CD4-positive, CD25-positive, alpha-beta regulatory T cell (primary cell): ENCODE measurements around the gene KCND3. TPM values are rescaled to one million over a fixed set of nuclear protein-coding genes. Genes with fewer than 3 reads are reported as not detected.

Experiments used
- ATAC-seq, 2 donors: fragments of 150-1000 bp; cut with Tn5 transposase; one replicate each; pipeline ENCODE4 v1.10.0; 2021; ENCODE audit warnings: low read depth in 2 of 2, moderate number of reproducible peaks in 2 of 2, moderate library complexity in 1 of 2
- DNase-seq, 3 donors: peaks; one replicate each; pipeline versions ENCODE4 v3.0.0 to v3.0.0-alpha.2; 2012 to 2022; ENCODE audit warnings: mixed read lengths in 1 of 3
- H3K27ac ChIP-seq: one replicate; pipeline ENCODE4 v1.7.0; 2013; ENCODE audit warnings: mild to moderate bottlenecking, low read length; ENCODE audit not compliant: insufficient read depth, poor library complexity, severe bottlenecking
- H3K27me3 ChIP-seq: one replicate; pipeline ENCODE4 v1.7.0; 2013; ENCODE audit warnings: low read length; ENCODE audit not compliant: control insufficient read depth, insufficient read depth
- H3K36me3 ChIP-seq: one replicate; pipeline ENCODE4 v1.7.0; 2013; ENCODE audit warnings: mild to moderate bottlenecking, low read length, moderate library complexity; ENCODE audit not compliant: control insufficient read depth, insufficient read depth
- H3K4me1 ChIP-seq: 2 replicates; pipeline ENCODE4 v1.7.0; 2013; ENCODE audit warnings: mild to moderate bottlenecking, low read length; ENCODE audit not compliant: insufficient read depth, control insufficient read depth, poor library complexity, severe bottlenecking
- H3K4me3 ChIP-seq: one replicate; pipeline ENCODE4 v1.7.0; 2013; ENCODE audit warnings: low read depth, mild to moderate bottlenecking, low read length, moderate library complexity
- H3K9me3 ChIP-seq, 2 experiments: 1 replicate in 1 of 2; 2 replicates in 1 of 2; pipeline ENCODE4 v1.7.0; 2013; ENCODE audit warnings: low read length in 2 of 2, mild to moderate bottlenecking in 1 of 2, moderate library complexity in 1 of 2; ENCODE audit not compliant: control insufficient read depth in 2 of 2
- H3K27ac Mint-ChIP-seq, 3 donors: one replicate each; pipeline ENCODE4 v1.8.0; 2020 to 2022; ENCODE audit warnings: mild to moderate bottlenecking in 3 of 3, mixed read lengths in 3 of 3, moderate library complexity in 2 of 3
- H3K27me3 Mint-ChIP-seq: one replicate; pipeline ENCODE4 v1.8.0; 2022; ENCODE audit warnings: mild to moderate bottlenecking, mixed read lengths
- H3K36me3 Mint-ChIP-seq: one replicate; pipeline ENCODE4 v1.8.0; 2020; ENCODE audit warnings: mixed read lengths
- H3K4me1 Mint-ChIP-seq, 4 donors: one replicate each; pipeline ENCODE4 v1.8.0; 2020 to 2022; ENCODE audit warnings: mixed read lengths in 4 of 4, mild to moderate bottlenecking in 1 of 4
- H3K4me3 Mint-ChIP-seq, 4 donors: one replicate each; pipeline ENCODE4 v1.8.0; 2020 to 2022; ENCODE audit warnings: mild to moderate bottlenecking in 4 of 4, mixed read lengths in 4 of 4, moderate library complexity in 3 of 4
- H3K9me3 Mint-ChIP-seq, 7 donors: one replicate each; pipeline ENCODE4 v1.8.0; 2020 to 2022; ENCODE audit warnings: mixed read lengths in 7 of 7, mild to moderate bottlenecking in 3 of 7, moderate library complexity in 2 of 7
- polyA plus RNA-seq, 4 donors: library from polyadenylated mRNA; unstranded; fragments of 300-500 nt; fragmentation: Illumina TruSeq; gene quantifications; one replicate each; pipeline ENCODE4 v1.2.3, GENCODE V29; 2021
- total RNA-seq: library from RNA; stranded (reverse); gene quantifications from one replicate; pipeline ENCODE4 v1.2.3, GENCODE V29; 2022

KCND3 gene
- total and polyA plus RNA-seq, 5 donors from 2014 or later: 0.02 to 0.10 (median 0.07) TPM; not detected in 2

DNA sequence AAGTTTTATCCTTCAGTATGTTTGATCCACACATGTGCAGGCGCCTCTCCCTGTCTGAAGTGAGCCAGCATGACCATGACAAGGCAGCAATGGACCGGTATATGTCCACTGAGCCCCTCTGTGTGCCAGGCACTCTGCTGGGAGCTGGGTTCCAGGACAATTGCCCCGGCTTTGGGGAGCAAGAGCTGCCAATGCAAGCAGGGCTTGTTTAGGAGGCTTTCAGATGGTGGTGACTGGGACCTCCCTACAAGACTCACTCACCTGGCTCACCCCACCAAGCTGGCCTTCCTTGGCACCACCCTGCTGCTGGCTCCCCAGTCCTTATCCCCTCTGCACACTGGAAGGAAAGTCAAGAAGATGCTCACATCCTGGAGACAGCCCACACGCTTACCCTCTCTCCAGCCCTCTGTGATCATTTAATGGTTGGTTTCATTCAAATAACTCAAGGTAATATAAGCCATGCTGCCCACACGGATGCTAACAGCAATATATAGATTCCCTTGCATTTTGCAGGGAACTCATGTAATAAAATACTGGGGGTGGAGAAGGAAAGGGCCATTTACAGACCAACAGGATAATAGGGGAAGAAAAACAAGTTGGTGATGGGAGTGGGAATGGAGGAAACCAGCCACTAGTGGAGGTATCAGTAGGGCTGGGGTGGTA lies 23.6 kb downstream of the KCND3 start:
- Histone ChIP-seq H3K36me3 (no peaks in the 10 kb centered on the region), H3K9me3 (no peaks in the 10 kb centered on the region), H3K4me1 (no peaks in the 10 kb centered on the region), H3K27ac (no peak overlapping the region), H3K27me3 (peaks cover 6% of the 10 kb centered on the region), H3K4me3 (no peak overlapping the region)
- Mint-ChIP-seq H3K27me3 (peaks cover 12% of the 10 kb centered on the region), H3K4me1 (no peaks in the 10 kb centered on the region), H3K36me3 (no peaks in the 10 kb centered on the region), H3K27ac (no peak overlapping the region), H3K4me3 (no peak overlapping the region), H3K9me3 (no peaks in the 10 kb centered on the region)
- ATAC-seq (no peak), DNase-seq (no peak)

DNA sequence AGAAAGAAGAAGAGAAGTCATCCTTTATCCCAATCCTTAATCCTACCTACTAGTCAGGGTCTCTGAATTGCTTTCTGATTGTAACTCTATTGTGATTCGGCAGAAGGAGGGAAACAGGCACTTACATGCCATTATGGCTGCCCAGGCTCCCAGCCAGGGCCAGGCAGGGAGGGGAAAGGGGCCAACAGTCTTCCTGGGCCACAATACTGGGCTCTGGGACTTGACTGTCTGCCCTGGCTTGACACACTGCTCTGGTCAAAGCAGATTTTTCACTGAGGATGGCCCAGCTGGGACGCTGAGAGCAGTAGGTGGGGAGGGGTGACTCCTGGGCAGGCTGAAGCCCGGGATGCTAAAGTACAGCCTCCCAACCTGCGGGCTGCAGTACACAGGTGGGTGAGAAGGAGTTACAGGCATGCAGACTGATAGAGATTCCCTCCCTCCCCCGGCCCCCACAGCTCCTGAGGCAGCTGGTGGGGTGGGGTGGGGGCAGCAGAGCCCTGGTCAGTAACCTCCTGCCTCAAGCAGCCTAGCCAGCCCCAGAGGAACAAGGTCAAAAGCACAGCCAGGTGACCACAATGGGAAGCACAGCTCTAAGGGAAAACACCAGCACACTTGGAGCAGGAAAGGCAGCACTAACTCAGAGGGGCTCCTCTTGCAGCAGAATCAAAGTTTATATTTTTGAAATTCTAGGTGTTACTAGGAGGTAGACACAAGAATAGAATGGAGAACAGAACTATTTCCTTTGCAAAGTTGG lies 25.3 kb downstream of the KCND3 start:
- no peak overlapping the region for H3K4me3 ChIP-seq
- no peak overlapping the region for H3K4me3 Mint-ChIP-seq
- no peaks in the 10 kb centered on the region for H3K9me3 ChIP-seq
- no peaks in the 10 kb centered on the region for H3K36me3 Mint-ChIP-seq
- H3K27ac ChIP-seq: no peak overlapping the region
- no peaks in the 10 kb centered on the region for H3K36me3 ChIP-seq
- DNase-seq: no peak
- peaks cover 18% of the 10 kb centered on the region for H3K27me3 Mint-ChIP-seq
- no peak overlapping the region for H3K27ac Mint-ChIP-seq
- H3K9me3 Mint-ChIP-seq: no peaks in the 10 kb centered on the region
- H3K27me3 ChIP-seq: peaks cover 6% of the 10 kb centered on the region
- no peaks in the 10 kb centered on the region for H3K4me1 ChIP-seq
- ATAC-seq: no peak
- no peaks in the 10 kb centered on the region for H3K4me1 Mint-ChIP-seq

DNA sequence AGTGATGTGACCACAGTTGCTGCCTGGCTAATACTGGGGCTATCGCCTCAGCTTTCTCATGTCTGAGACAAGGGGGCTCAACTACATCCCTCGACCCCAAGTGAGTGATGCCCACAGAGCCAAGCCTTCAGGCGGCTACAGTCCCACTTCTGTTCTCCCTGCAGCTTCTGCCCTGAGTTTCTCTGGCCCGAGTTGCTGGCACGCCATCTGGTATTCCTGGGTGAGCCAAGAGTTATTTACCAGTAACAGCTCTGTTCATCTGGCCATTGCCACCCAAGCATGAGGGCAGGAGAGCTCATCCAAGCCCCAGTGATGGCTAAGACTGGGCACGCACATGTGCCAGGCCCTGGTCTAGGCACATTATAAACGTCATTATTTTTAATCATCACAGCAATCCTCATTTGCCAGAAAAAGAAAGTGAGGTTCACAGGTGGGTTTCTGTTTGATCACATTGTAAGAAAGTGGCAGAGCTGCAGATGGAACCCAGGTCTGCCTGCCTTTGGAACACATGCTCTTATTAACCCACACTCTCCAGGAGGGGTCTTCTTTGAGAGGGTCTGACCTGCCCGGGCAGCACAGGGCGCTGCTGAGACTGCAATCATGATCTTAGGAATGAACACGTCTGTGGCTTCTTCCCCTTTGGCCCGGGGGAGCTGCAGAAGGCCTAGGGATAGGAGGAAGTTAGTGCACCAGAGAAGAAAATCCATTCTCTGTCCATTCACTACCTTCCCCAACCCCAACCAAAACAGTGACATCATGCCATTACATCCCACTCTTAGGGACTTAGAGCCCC lies 27.5 kb downstream of the KCND3 start:
- no peak for ATAC-seq
- Histone ChIP-seq H3K4me1 (no peaks in the 10 kb centered on the region), H3K27me3 (peaks cover 6% of the 10 kb centered on the region), H3K9me3 (no peaks in the 10 kb centered on the region), H3K27ac (no peak overlapping the region), H3K4me3 (no peak overlapping the region), H3K36me3 (no peaks in the 10 kb centered on the region)
- no peaks in the 10 kb centered on the region for H3K36me3 Mint-ChIP-seq
- no peaks in the 10 kb centered on the region for H3K4me1 Mint-ChIP-seq
- H3K9me3 Mint-ChIP-seq: no peaks in the 10 kb centered on the region
- no peak overlapping the region for H3K27ac Mint-ChIP-seq
- peaks cover 23% of the 10 kb centered on the region for H3K27me3 Mint-ChIP-seq
- H3K4me3 Mint-ChIP-seq: no peak overlapping the region
- no peak for DNase-seq

DNA sequence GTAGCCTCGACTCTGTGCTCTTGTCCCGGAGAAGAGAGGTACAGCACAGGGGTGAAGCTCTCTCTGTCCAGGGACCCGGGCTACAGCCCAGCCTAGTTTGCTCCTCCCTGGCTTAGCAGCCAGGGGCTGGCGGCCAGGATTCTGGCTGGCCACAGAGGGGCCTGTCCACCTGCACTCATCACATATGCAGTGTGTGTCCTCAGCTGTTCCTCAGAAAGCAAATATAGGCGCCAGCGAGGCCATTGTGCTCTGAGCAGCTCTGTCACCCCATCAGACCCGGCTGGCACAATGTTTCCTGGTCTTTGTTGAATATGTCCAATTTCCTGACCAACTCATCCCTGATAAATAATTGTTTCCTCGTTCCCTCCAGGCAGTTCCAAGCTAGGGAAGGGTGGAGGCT lies 28.5 kb downstream of the KCND3 start:
- peaks cover 6% of the 10 kb centered on the region for H3K27me3 ChIP-seq
- no peak for DNase-seq
- H3K4me3 Mint-ChIP-seq: no peak overlapping the region
- H3K36me3 Mint-ChIP-seq: no peaks in the 10 kb centered on the region
- ATAC-seq: no peak
- no peak overlapping the region for H3K27ac ChIP-seq
- peaks cover 23% of the 10 kb centered on the region for H3K27me3 Mint-ChIP-seq
- H3K4me1 Mint-ChIP-seq: no peaks in the 10 kb centered on the region
- H3K36me3 ChIP-seq: no peaks in the 10 kb centered on the region
- H3K4me1 ChIP-seq: no peaks in the 10 kb centered on the region
- H3K9me3 ChIP-seq: no peaks in the 10 kb centered on the region
- H3K27ac Mint-ChIP-seq: no peak overlapping the region
- H3K4me3 ChIP-seq: no peak overlapping the region
- no peaks in the 10 kb centered on the region for H3K9me3 Mint-ChIP-seq

DNA sequence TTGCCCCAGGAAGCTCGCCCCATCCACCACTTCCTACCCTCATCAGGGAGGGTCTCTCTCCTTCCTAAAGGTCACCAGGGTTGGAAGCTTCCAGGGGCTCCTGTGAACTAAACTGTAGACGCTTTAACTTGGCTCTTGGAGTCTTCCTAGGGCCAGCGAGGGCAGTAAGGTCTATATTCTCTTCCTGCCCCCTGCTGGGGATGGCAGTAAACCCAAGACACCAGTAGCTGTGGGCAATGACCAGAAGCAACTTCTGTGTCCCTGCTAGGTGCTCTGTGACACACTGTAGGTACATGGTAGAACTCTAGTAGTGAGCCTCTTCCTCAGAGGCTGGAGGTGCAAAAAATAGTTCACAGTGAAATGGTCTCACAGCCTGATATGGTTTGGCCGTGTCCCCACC lies 30.0 kb downstream of the KCND3 start:
- no peak overlapping the region for H3K27ac ChIP-seq
- ATAC-seq: no peak
- H3K36me3 ChIP-seq: no peaks in the 10 kb centered on the region
- H3K4me3 Mint-ChIP-seq: no peak overlapping the region
- DNase-seq: no peak
- no peaks in the 10 kb centered on the region for H3K9me3 ChIP-seq
- H3K4me1 Mint-ChIP-seq: no peaks in the 10 kb centered on the region
- H3K4me1 ChIP-seq: no peaks in the 10 kb centered on the region
- no peaks in the 10 kb centered on the region for H3K36me3 Mint-ChIP-seq
- no peaks in the 10 kb centered on the region for H3K9me3 Mint-ChIP-seq
- H3K27ac Mint-ChIP-seq: peak overlapping the region in 1 of 3 donors; percentile 60
- H3K27me3 ChIP-seq: peaks cover 2% of the 10 kb centered on the region
- peaks cover 18% of the 10 kb centered on the region for H3K27me3 Mint-ChIP-seq
- H3K4me3 ChIP-seq: no peak overlapping the region

DNA sequence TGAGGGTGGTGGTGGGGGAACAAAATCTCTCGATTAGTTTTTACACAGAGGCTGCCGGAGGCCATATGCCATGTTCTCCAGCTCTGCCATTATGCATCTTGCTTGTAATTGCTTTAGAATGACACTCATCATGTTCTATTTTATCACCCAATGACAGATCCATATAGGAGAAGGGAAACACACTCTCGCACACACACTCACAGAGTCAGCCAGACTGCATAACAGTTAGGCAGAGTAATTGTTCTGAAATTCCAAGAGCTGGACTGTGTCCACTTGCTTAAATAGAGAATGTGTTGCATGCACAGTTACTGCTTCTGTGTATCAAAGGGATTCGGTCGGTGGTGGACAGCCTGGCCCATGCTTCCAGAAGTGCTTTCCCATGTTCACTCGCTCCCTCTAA lies 30.6 kb downstream of the KCND3 start:
- no peak overlapping the region for H3K27ac Mint-ChIP-seq
- ATAC-seq (no peak), DNase-seq (no peak)
- Histone ChIP-seq H3K27me3 (peaks cover under 1% of the 10 kb centered on the region), H3K9me3 (no peaks in the 10 kb centered on the region), H3K27ac (no peak overlapping the region), H3K36me3 (no peaks in the 10 kb centered on the region), H3K4me3 (no peak overlapping the region), H3K4me1 (no peaks in the 10 kb centered on the region)
- no peaks in the 10 kb centered on the region for H3K36me3 Mint-ChIP-seq
- H3K4me3 Mint-ChIP-seq: no peak overlapping the region
- H3K4me1 Mint-ChIP-seq: no peaks in the 10 kb centered on the region
- peaks cover 17% of the 10 kb centered on the region for H3K27me3 Mint-ChIP-seq
- no peaks in the 10 kb centered on the region for H3K9me3 Mint-ChIP-seq

DNA sequence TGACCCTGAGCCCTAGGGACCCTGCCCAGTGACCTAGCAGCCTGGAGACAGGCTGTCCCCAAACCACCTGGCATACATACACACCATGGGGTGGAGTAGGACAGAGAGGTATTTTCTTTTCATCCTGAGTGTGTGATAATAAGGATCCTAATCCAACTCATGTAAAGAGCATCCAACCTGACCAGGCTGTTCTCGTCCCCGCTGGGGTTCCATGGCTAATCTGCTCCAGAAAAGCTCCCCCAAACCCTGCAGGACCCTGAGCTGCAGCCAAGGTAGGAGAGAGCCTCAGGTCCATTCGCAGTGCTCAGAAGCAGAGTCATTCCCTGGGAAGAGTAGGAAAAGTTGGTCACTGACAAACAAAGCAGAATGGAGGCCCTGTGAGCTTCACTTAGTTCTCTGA lies 31.4 kb downstream of the KCND3 start:
- Mint-ChIP-seq H3K27ac (no peak overlapping the region), H3K27me3 (peaks cover 12% of the 10 kb centered on the region), H3K9me3 (no peaks in the 10 kb centered on the region), H3K4me1 (no peaks in the 10 kb centered on the region), H3K4me3 (peak overlapping the region in 1 of 4 donors; percentile 89), H3K36me3 (no peaks in the 10 kb centered on the region)
- ATAC-seq: no peak
- H3K4me1 ChIP-seq: no peaks in the 10 kb centered on the region
- no peaks in the 10 kb centered on the region for H3K36me3 ChIP-seq
- no peaks in the 10 kb centered on the region for H3K9me3 ChIP-seq
- H3K27me3 ChIP-seq: no peaks in the 10 kb centered on the region
- DNase-seq: no peak
- no peak overlapping the region for H3K4me3 ChIP-seq
- no peak overlapping the region for H3K27ac ChIP-seq
